DMS 273 (cell line): ENCODE data around the gene TCF12.
"Not testable (repeated sequence)": the region's sequence is repeated elsewhere in the genome, so short reads cannot be mapped to it uniquely, and the experiment has no call there.

ENCODE experiments used
- DNase-seq: peaks from one replicate; lab custom pipeline; 2025; ENCODE audit not compliant: unreplicated experiment; lab: John Stamatoyannopoulos, UW

TCF12 gene

GRCh38 chr15:56946150-56946549 is 27.7 kb downstream of the TCF12 start:
- DNase-seq, result no peak

- DNase-seq, result no peak
Observed at GRCh38 chr15:56948000-56948763, 29.7 kb downstream of the TCF12 start.

DNA sequence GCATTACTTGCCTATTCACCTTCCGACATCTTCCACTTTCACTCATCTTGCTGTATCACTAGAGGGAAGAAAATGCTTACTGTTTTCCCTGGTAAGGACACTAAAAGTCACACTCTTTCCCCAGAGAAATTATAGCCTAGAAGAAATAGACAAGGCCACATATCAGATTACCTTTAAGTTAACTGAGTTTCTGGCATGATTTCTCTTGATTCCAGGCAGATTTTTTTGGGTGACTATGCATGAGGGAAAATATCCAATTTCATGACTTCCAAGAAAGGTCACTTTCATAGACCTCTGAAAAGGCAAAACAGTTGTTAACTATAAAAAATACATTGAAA is 30.3 kb downstream of the TCF12 start:
- DNase-seq, result no peak

DNA sequence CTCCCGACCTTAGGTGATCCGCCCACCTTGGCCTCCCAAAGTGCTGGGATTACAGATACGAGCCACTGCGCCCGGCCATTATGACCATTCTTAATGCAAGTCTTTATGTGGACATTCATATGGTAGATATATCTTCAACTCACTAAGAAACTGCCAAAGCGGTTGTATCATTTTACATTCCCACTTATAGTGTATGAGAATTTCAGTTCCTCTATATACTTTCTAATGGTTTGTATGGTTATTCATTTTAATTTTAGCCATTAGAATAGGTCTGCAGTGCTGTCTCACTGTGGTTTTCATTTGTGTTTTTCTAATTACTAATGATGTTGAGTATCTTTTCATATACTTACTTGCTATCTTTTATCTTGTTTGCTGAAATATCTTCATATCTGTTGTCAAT is 32.5 kb downstream of the TCF12 start:
- DNase-seq, result no peak

DNA sequence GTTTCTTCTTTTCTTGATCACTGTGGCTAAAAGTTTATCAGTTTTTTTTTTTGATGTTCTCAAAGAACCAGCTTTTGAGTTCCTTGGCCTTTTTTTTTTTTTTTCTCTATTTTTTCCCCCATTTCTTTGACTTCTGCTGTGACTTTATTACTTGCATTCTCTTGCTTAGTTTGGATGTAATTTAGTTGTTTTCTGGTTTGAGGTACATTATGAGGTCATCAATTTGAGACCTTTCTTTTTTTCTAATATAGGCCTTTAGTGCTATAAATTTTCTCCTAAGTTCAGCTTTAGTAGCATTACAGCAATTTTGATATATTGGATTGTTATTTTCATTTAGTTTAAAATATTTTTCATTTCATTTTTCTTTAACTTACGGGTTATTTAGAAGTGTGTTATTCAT is 35.3 kb downstream of the TCF12 start:
- DNase-seq, result no peak

DNA sequence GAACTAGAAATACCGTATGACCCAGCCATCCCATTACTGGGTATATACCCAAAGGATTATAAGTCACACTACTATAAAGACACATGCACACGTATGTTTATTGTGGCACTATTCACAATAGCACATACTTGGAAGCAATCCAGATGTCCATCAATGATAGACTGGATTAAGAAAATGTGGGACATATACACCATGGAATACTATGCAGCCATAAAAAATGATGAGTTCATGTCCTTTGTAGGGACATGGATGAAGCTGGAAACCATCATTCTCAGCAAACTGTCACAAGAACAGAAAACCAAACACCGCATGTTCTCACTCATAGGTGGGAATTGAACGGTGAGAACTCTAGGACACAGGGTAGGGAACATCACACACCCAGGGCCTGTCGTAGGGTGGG is 36.6 kb downstream of the TCF12 start:
- DNase-seq, result not testable (repeated sequence)

DNA sequence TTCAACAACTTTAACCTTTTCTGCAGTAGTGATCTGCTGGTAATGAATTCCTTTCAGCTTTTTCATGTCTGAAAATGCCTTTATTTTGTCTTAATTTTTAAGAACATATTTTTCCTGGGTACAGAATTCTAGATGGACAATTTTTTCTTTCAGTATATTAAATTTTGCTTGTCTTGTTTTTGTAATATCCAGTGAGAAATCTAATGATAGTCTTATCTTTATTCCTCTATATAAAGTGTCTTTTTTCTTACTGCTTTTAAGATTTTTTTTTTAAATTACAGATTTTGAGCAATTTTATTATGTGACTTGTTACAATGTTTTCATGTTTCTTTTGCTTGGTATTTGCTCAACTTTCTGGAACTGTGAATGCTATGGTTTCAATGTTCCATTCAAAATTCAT is 38.1 kb downstream of the TCF12 start:
- DNase-seq, result no peak

DNA sequence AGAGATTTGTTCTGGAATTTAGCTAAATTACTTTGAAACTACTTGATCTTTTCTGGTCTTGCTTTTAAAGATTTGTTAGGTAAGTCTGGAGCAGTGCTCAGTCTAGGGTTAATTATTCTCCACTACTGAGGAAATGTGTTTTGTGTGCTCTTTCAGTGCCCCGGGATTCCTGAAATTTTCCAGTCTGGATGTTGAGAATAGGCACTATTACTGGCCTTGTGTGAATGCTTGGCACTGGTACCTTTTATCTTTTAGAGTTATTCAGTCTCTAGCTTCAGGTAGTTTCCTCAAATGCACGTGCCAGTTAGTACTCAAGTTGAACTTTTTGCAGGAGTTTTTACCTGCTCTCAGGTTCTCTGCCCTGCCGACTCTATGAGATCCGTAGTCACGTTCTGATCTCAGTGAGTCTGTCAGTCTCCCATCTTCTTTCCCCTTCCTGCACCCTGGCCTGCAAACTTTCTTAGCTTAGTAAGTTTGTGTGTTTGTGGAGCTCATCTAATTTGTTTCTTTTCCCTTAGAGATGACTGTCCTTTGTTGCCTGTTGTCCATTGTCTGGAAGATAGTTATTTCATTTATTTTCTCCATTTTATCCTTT is 39.5 kb downstream of the TCF12 start:
- no peak for DNase-seq

GRCh38 chr15:56959318-56959648 is 40.8 kb downstream of the TCF12 start:
- no peak for DNase-seq

GRCh38 chr15:56960116-56960515 is 41.7 kb downstream of the TCF12 start:
- no peak for DNase-seq

DNA sequence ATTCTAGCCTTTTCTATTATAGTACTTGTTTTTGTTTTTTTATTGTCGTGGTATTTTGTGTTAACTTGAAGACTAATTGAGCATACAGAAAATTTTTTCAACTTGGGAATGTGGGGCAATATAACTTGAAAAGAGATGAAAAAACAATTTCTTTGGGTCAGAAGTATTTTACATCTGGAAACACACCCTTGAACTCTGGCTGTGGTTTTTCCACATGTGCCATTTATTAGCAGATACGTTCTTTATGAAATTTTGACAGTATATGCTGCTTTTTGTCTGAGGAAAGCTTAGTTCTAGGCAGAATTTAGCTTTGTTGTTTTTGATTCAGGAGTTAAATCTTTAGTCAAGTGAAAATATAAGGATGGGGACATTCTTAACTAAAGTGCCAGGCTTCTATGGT is 44.7 kb downstream of the TCF12 start:
- no peak for DNase-seq

DNA sequence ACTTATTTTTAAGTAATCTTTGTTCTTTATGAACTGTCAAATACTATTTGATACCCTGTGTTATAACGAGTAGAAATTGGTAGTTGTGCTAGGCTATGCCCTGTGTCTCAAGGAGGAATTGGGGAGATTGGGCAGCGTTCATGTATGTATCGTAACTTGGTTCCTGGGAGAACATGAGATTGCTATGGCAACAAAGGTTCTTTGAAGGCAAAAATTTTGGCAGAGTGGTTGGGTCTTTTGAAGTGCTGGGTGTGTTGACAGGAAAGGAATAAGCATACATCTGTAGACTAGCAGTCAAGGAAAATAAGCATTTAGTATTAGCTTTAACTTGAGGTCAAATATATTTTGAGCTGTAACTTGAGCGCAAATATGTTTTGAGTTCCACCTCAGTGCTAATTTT is 45.3 kb downstream of the TCF12 start:
- peak; percentile 59 for DNase-seq

GRCh38 chr15:56964182-56964581 is 45.7 kb downstream of the TCF12 start:
- DNase-seq, result no peak

GRCh38 chr15:56965231-56966013 is 47.0 kb downstream of the TCF12 start:
- DNase-seq, result no peak

GRCh38 chr15:56967336-56967735 is 48.9 kb downstream of the TCF12 start:
- DNase-seq, result no peak

- no peak for DNase-seq
Observed at GRCh38 chr15:56968256-56968655, 49.8 kb downstream of the TCF12 start.

GRCh38 chr15:56968821-56969220 is 50.4 kb downstream of the TCF12 start:
- DNase-seq, result no peak

- DNase-seq, result no peak
Observed at GRCh38 chr15:56969265-56969895, 50.9 kb downstream of the TCF12 start.

DNA sequence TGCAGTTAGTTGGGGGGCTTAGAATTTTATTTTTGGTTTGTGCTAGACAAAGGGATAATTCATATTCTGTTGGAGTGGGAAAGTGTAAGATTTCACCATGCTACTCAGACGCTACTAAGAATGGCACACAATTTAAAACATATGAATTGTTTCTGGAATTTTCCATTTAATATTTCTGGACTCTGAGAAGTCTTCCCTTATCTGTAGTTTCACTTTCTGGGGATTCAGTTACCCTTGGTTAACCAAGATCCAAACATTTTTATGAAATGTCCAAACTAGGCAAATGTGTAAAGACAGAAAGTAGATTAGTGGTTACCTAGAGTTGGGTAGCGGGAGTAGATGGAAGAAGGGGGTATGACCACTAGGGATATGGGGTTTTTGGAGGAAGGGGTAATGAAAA is 53.1 kb downstream of the TCF12 start:
- no peak for DNase-seq

DNA sequence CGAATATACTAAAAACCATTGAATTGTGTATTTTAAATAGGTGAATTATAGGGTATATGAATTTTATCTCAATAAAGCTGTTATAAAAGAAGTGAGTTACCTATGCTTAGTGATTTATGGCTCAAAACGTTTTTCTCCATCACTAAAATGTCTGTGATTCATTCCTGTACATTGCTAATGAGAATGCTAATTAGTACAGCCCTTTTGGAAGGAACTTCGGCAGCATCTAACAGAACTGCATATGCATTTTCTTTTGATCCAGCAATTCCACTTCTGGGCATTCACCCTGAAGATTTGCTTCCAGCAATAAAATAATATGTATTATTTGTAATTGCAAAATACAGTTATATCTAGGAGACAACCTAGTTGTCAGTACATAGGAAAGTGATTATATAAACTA is 53.6 kb downstream of the TCF12 start:
- no peak for DNase-seq

DNA sequence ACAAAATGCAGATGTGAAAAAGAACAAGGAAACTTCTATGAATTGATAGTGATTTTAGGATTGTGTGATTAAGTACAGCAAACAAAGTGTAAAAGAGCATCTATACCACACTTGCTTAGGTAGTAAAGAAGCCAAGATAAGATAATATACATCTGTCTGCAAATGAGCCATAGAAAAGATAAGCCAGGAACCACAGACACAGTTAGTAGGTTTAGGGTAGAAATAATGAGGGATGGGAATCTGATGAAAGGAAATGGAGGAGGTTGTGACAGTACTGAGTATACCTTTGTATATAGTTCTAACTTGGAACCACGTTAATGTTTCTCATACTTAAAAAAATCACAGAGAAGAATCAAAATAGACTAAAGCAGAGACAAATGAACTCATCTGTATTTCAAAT is 54.0 kb downstream of the TCF12 start:
- DNase-seq, result no peak

DNA sequence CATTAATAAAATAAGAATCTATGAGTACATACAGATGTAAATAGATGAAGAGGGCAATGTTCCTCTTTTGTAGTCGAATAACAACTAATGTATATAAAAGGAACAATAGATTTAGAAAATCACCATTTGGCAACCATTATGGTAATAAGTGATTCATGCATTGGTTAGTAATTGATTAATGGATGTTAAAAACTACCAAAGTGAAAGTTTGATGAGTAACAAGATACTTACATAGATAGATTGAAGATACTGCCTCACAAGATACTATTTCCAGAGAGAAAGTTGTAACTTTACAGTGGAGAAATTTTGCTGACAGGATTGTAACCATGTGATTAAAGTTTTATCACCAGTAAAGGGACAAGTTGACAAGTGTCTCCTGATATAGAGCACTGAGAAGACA is 55.0 kb downstream of the TCF12 start:
- DNase-seq, result no peak
